Measurements from ENCODE around the gene IQCE. TPM values are rescaled to one million over a fixed set of nuclear protein-coding genes. Genes with fewer than 3 reads are reported as not detected.

The IQCE gene
- polyA plus RNA-seq, 1 donor from 2014 or later, result 21.2 TPM

DNA sequence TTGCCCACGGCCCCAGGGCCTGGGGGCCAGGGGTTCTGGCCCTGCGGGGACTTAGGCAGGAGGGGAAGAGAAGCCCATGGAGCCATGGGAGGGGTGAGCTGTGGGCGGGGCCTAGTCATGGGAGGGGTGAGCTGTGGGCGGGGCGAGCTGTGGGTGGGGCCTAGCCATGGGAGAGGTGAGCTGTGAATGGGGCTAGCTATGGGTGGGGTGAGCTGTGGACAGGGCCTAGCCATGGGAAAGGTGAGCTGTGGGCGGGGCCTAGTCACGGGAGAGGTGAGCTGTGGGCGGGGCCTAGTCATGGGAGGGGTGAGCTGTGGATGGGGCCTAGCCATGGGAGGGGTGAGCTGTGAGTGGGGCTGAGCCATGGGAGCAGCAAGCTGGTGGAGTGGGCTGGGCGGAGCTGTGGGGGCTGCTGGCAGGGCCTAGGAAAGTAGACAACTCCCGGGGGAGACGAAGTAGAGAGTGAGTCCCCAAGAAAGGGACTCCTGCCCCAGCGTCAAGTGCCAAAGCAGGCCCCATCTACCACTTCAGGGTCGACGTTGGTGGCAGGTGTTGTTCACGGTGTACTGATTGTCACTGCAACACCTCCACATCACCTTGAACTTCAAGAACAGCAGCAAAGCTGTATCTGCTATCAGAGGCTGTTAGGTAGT, 53.8 kb downstream of the IQCE start:
- no peaks in the 10 kb centered on the region for H3K9me2 ChIP-seq (ENCODE audit: insufficient read depth, low read length)
- no peak overlapping the region for H3K27ac ChIP-seq (ENCODE audit: low read length)
- H3K9ac ChIP-seq (ENCODE audit: low read length), result no peak overlapping the region
- H3K36me3 ChIP-seq (ENCODE audit: insufficient read depth, low read length), result no peaks in the 10 kb centered on the region
- TF ChIP-seq SMC3 (conservative IDR thresholded peaks at IDR 0.05; ENCODE audit: poor library complexity) (no peak), MXI1 (conservative IDR thresholded peaks at IDR 0.05; ENCODE audit: poor library complexity, severe bottlenecking) (no peak), POLR2AphosphoS5 (IDR thresholded peaks at IDR 0.05) (no peak), RAD21 (conservative IDR thresholded peaks at IDR 0.05) (no peak), EZH2 (IDR thresholded peaks at IDR 0.05; ENCODE audit: borderline replicate concordance, insufficient read depth, low read length, poor library complexity, severe bottlenecking) (no peak), EP300 (conservative IDR thresholded peaks at IDR 0.05; ENCODE audit: poor library complexity, severe bottlenecking) (no peak), REST (IDR thresholded peaks at IDR 0.05; ENCODE audit: borderline replicate concordance) (no peak), TAF1 (IDR thresholded peaks at IDR 0.05; ENCODE audit: low read depth) (no peak)
- TF ChIP-seq, protein P1, sequence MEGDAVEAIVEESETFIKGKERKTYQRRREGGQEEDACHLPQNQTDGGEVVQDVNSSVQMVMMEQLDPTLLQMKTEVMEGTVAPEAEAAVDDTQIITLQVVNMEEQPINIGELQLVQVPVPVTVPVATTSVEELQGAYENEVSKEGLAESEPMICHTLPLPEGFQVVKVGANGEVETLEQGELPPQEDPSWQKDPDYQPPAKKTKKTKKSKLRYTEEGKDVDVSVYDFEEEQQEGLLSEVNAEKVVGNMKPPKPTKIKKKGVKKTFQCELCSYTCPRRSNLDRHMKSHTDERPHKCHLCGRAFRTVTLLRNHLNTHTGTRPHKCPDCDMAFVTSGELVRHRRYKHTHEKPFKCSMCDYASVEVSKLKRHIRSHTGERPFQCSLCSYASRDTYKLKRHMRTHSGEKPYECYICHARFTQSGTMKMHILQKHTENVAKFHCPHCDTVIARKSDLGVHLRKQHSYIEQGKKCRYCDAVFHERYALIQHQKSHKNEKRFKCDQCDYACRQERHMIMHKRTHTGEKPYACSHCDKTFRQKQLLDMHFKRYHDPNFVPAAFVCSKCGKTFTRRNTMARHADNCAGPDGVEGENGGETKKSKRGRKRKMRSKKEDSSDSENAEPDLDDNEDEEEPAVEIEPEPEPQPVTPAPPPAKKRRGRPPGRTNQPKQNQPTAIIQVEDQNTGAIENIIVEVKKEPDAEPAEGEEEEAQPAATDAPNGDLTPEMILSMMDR (IDR thresholded peaks at IDR 0.05; ENCODE audit: poor library complexity, severe bottlenecking), result no peak
- H2AFZ ChIP-seq (ENCODE audit: low read depth, low read length), result no peak overlapping the region
- no peaks in the 10 kb centered on the region for H3F3A ChIP-seq (ENCODE audit: insufficient read depth, low read length, poor library complexity, severe bottlenecking)
- H3K79me2 ChIP-seq (replicated peaks; ENCODE audit: insufficient read depth, low read length), result no peaks in the 10 kb centered on the region
- H3K4me3 ChIP-seq (ENCODE audit: low read length), result no peak overlapping the region
- no peaks in the 10 kb centered on the region for H3K27me3 ChIP-seq (ENCODE audit: insufficient read depth, low read depth, low read length)
- no peaks in the 10 kb centered on the region for H4K20me1 ChIP-seq (ENCODE audit: insufficient read depth)
- no peak overlapping the region for H3K4me2 ChIP-seq (ENCODE audit: low read length)
- no peaks in the 10 kb centered on the region for H3K9me3 ChIP-seq (ENCODE audit: low read length)

DNA sequence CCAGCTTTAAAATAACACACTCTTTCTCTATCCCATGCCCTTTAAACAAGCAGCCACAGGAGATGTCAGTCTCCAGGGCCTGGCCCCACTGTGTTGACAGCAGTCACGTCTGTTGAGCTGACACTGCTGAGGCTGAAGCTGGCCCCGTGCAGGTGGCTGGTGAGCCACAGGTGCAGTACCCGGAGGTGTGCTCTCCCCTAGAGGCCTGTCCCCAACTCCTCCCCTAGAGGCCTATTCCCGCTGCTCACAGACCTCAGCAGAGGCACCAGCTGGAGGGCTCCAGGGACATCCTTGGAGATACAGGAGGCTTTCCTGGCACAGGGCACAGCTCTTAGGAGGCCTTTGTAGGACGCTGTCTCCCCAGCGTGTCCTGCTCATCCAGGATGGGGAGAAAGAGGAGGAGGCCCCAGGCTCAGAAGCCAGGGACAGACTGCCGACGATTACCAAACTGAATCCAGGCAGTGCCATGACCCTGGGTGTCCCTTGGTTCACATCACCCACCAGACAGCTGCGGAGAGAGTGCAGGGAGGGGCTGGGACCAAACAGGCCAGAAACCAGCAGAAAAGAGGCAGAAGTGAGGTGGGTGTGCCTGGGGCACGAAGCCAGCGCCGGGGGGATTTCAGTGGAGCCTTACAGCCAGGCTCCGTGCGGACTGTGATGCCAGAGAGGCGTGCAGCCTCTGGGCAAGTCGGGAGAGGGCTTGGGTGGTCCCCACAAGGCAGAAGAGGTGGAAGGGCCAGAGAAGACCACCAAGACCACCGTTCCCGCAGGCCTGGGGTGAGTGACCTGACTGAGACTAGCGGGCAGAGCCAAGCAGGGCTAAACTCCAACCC, 54.5 kb downstream of the IQCE start:
- Histone ChIP-seq H3F3A (ENCODE audit: insufficient read depth, low read length, poor library complexity, severe bottlenecking) (no peaks in the 10 kb centered on the region), H3K4me2 (ENCODE audit: low read length) (no peak overlapping the region), H3K79me2 (replicated peaks; ENCODE audit: insufficient read depth, low read length) (no peaks in the 10 kb centered on the region), H3K9me2 (ENCODE audit: insufficient read depth, low read length) (no peaks in the 10 kb centered on the region), H3K9me3 (ENCODE audit: low read length) (no peaks in the 10 kb centered on the region), H2AFZ (ENCODE audit: low read depth, low read length) (no peak overlapping the region), H3K27ac (ENCODE audit: low read length) (no peak overlapping the region), H3K4me3 (ENCODE audit: low read length) (no peak overlapping the region), H4K20me1 (ENCODE audit: insufficient read depth) (no peaks in the 10 kb centered on the region), H3K27me3 (ENCODE audit: insufficient read depth, low read depth, low read length) (no peaks in the 10 kb centered on the region), H3K9ac (ENCODE audit: low read length) (no peak overlapping the region), H3K36me3 (ENCODE audit: insufficient read depth, low read length) (no peaks in the 10 kb centered on the region)
- TF ChIP-seq EZH2 (IDR thresholded peaks at IDR 0.05; ENCODE audit: borderline replicate concordance, insufficient read depth, low read length, poor library complexity, severe bottlenecking) (no peak), POLR2AphosphoS5 (IDR thresholded peaks at IDR 0.05) (no peak), EP300 (conservative IDR thresholded peaks at IDR 0.05; ENCODE audit: poor library complexity, severe bottlenecking) (no peak), RAD21 (conservative IDR thresholded peaks at IDR 0.05) (no peak), TAF1 (IDR thresholded peaks at IDR 0.05; ENCODE audit: low read depth) (no peak), MXI1 (conservative IDR thresholded peaks at IDR 0.05; ENCODE audit: poor library complexity, severe bottlenecking) (no peak), SMC3 (conservative IDR thresholded peaks at IDR 0.05; ENCODE audit: poor library complexity) (no peak), REST (IDR thresholded peaks at IDR 0.05; ENCODE audit: borderline replicate concordance) (no peak)
- TF ChIP-seq, protein P1 (IDR thresholded peaks at IDR 0.05; ENCODE audit: poor library complexity, severe bottlenecking), result no peak

All from neural cell (in vitro differentiated cells).